HG03565 (cell line): Measurements from ENCODE around the gene TBX15.

ENCODE experiments used
- ATAC-seq: cut with Tn5 transposase; IDR thresholded peaks from one replicate; pipeline ENCODE4 v1.9.1; 2021; ENCODE audit warnings: mild to moderate bottlenecking, moderate library complexity; ENCODE audit not compliant: unreplicated experiment

Gene TBX15

GRCh38 chr1:118985640-118986554, 2.2 kb downstream of the TBX15 start:
- ATAC-seq, result no peak

GRCh38 chr1:118984722-118985639, 3.2 kb downstream of the TBX15 start:
- no peak for ATAC-seq

GRCh38 chr1:118984086-118984721, 3.9 kb downstream of the TBX15 start:
- ATAC-seq, result no peak

- ATAC-seq, result no peak
Measured at GRCh38 chr1:118983558-118984041, 4.5 kb downstream of the TBX15 start.

GRCh38 chr1:118982821-118983557, 5.2 kb downstream of the TBX15 start:
- no peak for ATAC-seq

- no peak for ATAC-seq
Measured at GRCh38 chr1:118982266-118982665, 5.9 kb downstream of the TBX15 start.

GRCh38 chr1:118981436-118981835, 6.7 kb downstream of the TBX15 start:
- ATAC-seq, result no peak

GRCh38 chr1:118979754-118980575, 8.2 kb downstream of the TBX15 start:
- ATAC-seq, result no peak

- no peak for ATAC-seq
Measured at GRCh38 chr1:118978914-118979701, 9.0 kb downstream of the TBX15 start.

- no peak for ATAC-seq
Measured at GRCh38 chr1:118977600-118977999, 10.5 kb downstream of the TBX15 start.

- ATAC-seq, result no peak
Measured at GRCh38 chr1:118974661-118975060, 13.5 kb downstream of the TBX15 start.

- no peak for ATAC-seq
Measured at GRCh38 chr1:118973531-118974137, 14.5 kb downstream of the TBX15 start.

GRCh38 chr1:118973032-118973431, 15.1 kb downstream of the TBX15 start:
- no peak for ATAC-seq

- no peak for ATAC-seq
Measured at GRCh38 chr1:118970451-118970850, 17.7 kb downstream of the TBX15 start.

- ATAC-seq, result no peak
Measured at GRCh38 chr1:118963456-118964430, 24.4 kb downstream of the TBX15 start.

- ATAC-seq, result no peak
Measured at GRCh38 chr1:118963138-118963455, 25.0 kb downstream of the TBX15 start.

GRCh38 chr1:118961156-118961555, 27.0 kb downstream of the TBX15 start:
- no peak for ATAC-seq
